Endothelial cell of umbilical vein (primary cell): Measurements from ENCODE around the gene SORCS3. TPM values are rescaled to one million over a fixed set of nuclear protein-coding genes. Genes with fewer than 3 reads are reported as not detected.

Experiments used
- BruUV-seq: library from RNA; stranded (reverse); fragments of 400-500 nt; replicated peaks from 2 replicates; lab custom pipeline; 2021; lab: Mats Ljungman, UMichigan
- CTCF ChIA-PET: fragments of 300-600, 350-600 bp; sonication (Branson Sonifier 250); formaldehyde crosslinking; loops from one replicate; lab custom pipeline; 2021; ENCODE audit warnings: antibody characterized with exemption, inconsistent platforms; lab: Charles Lee
- POLR2A ChIA-PET: fragments of 300-600, 350-600 bp; sonication (Branson Sonifier 250); formaldehyde crosslinking; loops from one replicate; lab custom pipeline; 2021; ENCODE audit warnings: antibody characterized with exemption, inconsistent platforms; lab: Charles Lee
- DNase-seq: peaks from one replicate; pipeline ENCODE4 v3.0.0-alpha.2; 2011; ENCODE audit warnings: low read depth, low spot score
- FAIRE-seq: peaks from 2 replicates; lab custom pipeline; 2011; peaks lifted over from hg19 to GRCh38; lab: Jason Lieb, UNC
- H2AFZ ChIP-seq: 2 replicates; pipeline ENCODE4 v1.6.0; 2012; ENCODE audit warnings: low read depth, low read length, control low read depth, inconsistent platforms
- H3K27ac ChIP-seq: 2 replicates; pipeline ENCODE4 v1.5.1; 2011; ENCODE audit warnings: low read depth, mild to moderate bottlenecking, control low read depth, low read length, moderate library complexity; ENCODE audit not compliant: insufficient read depth
- H3K27me3 ChIP-seq, 2 experiments: 2 replicates each; pipeline versions ENCODE4 v1.6.0 to v1.6.1; 2011; ENCODE audit warnings: low read length in 2 of 2, mixed read lengths in 1 of 2; ENCODE audit not compliant: control insufficient read depth in 2 of 2, insufficient read depth in 2 of 2
- H3K36me3 ChIP-seq, 2 experiments: 2 replicates in 1 of 2; 3 replicates in 1 of 2; pipeline ENCODE4 v1.5.1; 2011; ENCODE audit warnings: low read length in 2 of 2, mild to moderate bottlenecking in 1 of 2, moderate library complexity in 1 of 2; ENCODE audit not compliant: control insufficient read depth in 2 of 2, insufficient read depth in 2 of 2; ENCODE audit errors: extremely low read depth in 1 of 2
- H3K4me1 ChIP-seq: 3 replicates; pipeline ENCODE4 v1.5.1; 2011; ENCODE audit warnings: mild to moderate bottlenecking, low read length; ENCODE audit not compliant: control insufficient read depth, insufficient read depth; ENCODE audit errors: extremely low read depth
- H3K4me2 ChIP-seq: 2 replicates; pipeline ENCODE4 v1.6.1; 2011; ENCODE audit warnings: low read length, control low read depth, mixed read lengths; ENCODE audit not compliant: insufficient read depth
- H3K4me3 ChIP-seq, 3 experiments: fragments of 200-600 bp in 1 of 3; sonication (generic), shearing (Covaris generic) in 1 of 3; replicated peaks in 1 of 3; 2 replicates each; pipeline ENCODE4 v1.5.1; 2011 to 2016; ENCODE audit warnings: control low read depth in 3 of 3, low read length in 3 of 3, mild to moderate bottlenecking in 2 of 3, inconsistent platforms in 1 of 3, low read depth in 1 of 3, moderate library complexity in 1 of 3; ENCODE audit not compliant: insufficient read depth in 1 of 3
- H3K79me2 ChIP-seq: 2 replicates; pipeline ENCODE4 v1.6.0; 2012; ENCODE audit warnings: low read length, inconsistent platforms; ENCODE audit not compliant: control insufficient read depth, insufficient read depth
- H3K9ac ChIP-seq: replicated peaks from 2 replicates; pipeline ENCODE3; 2011; ENCODE audit warnings: low read length, control low read depth; ENCODE audit not compliant: insufficient read depth; ENCODE audit errors: extremely low read depth
- H3K9me1 ChIP-seq: replicated peaks from 3 replicates; pipeline ENCODE4 v1.6.0; 2011; ENCODE audit warnings: mild to moderate bottlenecking, low read length; ENCODE audit not compliant: control insufficient read depth, insufficient read depth; ENCODE audit errors: extremely low read depth
- H3K9me3 ChIP-seq: replicated peaks from 2 replicates; pipeline ENCODE4 v1.5.1; 2012; ENCODE audit warnings: low read length, inconsistent platforms; ENCODE audit not compliant: control insufficient read depth, insufficient read depth
- H4K20me1 ChIP-seq: replicated peaks from 2 replicates; pipeline ENCODE3; 2011; ENCODE audit warnings: mild to moderate bottlenecking, low read length; ENCODE audit not compliant: control insufficient read depth, insufficient read depth; ENCODE audit errors: extremely low read depth
- CTCF ChIP-seq, 2 donors: IDR thresholded peaks; 1 replicate in 1 of 2; 2 replicates in 1 of 2; pipeline ENCODE4 v1.5.1; 2011; ENCODE audit warnings: low read length in 2 of 2, mild to moderate bottlenecking in 2 of 2, moderate library complexity in 2 of 2, control low read depth in 1 of 2, inconsistent platforms in 1 of 2, low read depth in 1 of 2; ENCODE audit not compliant: insufficient read depth in 1 of 2; ENCODE audit errors: extremely low read depth in 1 of 2
- JUN ChIP-seq: IDR thresholded peaks from 2 replicates; pipeline ENCODE4 v1.6.1; 2011; ENCODE audit warnings: borderline replicate concordance, low read depth; ENCODE audit not compliant: insufficient read length, insufficient read depth
- MYC ChIP-seq: IDR thresholded peaks from one replicate; pipeline ENCODE4 v1.6.1; 2011; ENCODE audit warnings: mild to moderate bottlenecking, low read depth, low read length
- POLR2A ChIP-seq: IDR thresholded peaks from 2 replicates; pipeline ENCODE4 v1.6.1; 2012; ENCODE audit warnings: low read depth, mild to moderate bottlenecking, control low read depth, low read length
- POLR2AphosphoS5 ChIP-seq: IDR thresholded peaks from 2 replicates; pipeline ENCODE4 v1.6.1; 2012; ENCODE audit warnings: low read depth, mild to moderate bottlenecking, control low read depth, low read length, moderate library complexity; ENCODE audit not compliant: insufficient read depth
- dilution Hi-C: fragments of 300-500 bp; cut with MboI; formaldehyde crosslinking; loops from one replicate; pipeline ENCODE4 v1.15.0; 2019; ENCODE audit warnings: low sequenced_read_pairs; ENCODE audit not compliant: extremely low pct_ligation_motif_present
- intact Hi-C: fragments of 100-400 bp; cut with micrococcal nuclease; formaldehyde crosslinking; loops from one replicate; pipeline ENCODE4 v1.10.0; 2022
- polyA plus RNA-seq, 4 experiments: library from polyadenylated mRNA; depleted of rRNA in 3 of 4; stranded (reverse) in 3 of 4; unstranded in 1 of 4; fragments of >200 nt; gene quantifications; 2 replicates each; pipeline versions ENCODE4 v1.2.1 to v1.2.3, GENCODE V29; 2011 to 2012; ENCODE audit warnings: missing spikeins in 1 of 4
- total RNA-seq: library from RNA; stranded (reverse); gene quantifications from 2 replicates; pipeline ENCODE4 v1.2.3, GENCODE V29; 2021

The SORCS3 gene
- total and polyA plus RNA-seq, 2 donors (not counting 3 experiments of a cell fraction or from before 2014, with no cell fraction given), result not detected

- CTCF ChIA-PET, result no interaction called here
- no peak overlapping the region for H2AFZ ChIP-seq
- no peak overlapping the region for H3K27ac ChIP-seq
Measured at GRCh38 chr10:104806801-104807200, 165.7 kb downstream of the SORCS3 start.

More at GRCh38 chr10:104806801-104807200, 165.7 kb downstream of the SORCS3 start:
- Histone ChIP-seq H4K20me1 (no peaks in the 10 kb centered on the region), H3K27me3 (no peaks in the 10 kb centered on the region), H3K9me3 (peaks cover 5% of the 10 kb centered on the region), H3K4me2 (no peak overlapping the region), H3K9ac (no peak overlapping the region), H3K79me2 (no peaks in the 10 kb centered on the region), H3K9me1 (no peaks in the 10 kb centered on the region), H3K4me3 (no peak overlapping the region), H3K4me1 (no peaks in the 10 kb centered on the region), H3K36me3 (no peaks in the 10 kb centered on the region)
- intact Hi-C loops, result no loop called here
- dilution Hi-C loops, result no loop called here
- no TSS peak for BruUV-seq
- DNase-seq (no peak), FAIRE-seq (no peak)
- TF ChIP-seq POLR2AphosphoS5 (no peak), JUN (no peak), CTCF (IDR thresholded peaks at IDR 0.05; ENCODE audit: extremely low read depth in 1 of 2, insufficient read depth in 1 of 2, low read depth in 1 of 2, low read length in 2 of 2) (no peak), POLR2A (no peak), MYC (no peak)
- POLR2A ChIA-PET, result no interaction called here
